ENCODE measurements around the gene RAB3D.

RAB3D gene

GRCh38 chr19:11377756-11378155 lies 38.3 kb upstream of the RAB3D start:
- no peak overlapping the region for H3K4me3 ChIP-seq (ENCODE audit: low read depth in 1 of 2, low read length in 1 of 2)
- TF ChIP-seq, protein P1, sequence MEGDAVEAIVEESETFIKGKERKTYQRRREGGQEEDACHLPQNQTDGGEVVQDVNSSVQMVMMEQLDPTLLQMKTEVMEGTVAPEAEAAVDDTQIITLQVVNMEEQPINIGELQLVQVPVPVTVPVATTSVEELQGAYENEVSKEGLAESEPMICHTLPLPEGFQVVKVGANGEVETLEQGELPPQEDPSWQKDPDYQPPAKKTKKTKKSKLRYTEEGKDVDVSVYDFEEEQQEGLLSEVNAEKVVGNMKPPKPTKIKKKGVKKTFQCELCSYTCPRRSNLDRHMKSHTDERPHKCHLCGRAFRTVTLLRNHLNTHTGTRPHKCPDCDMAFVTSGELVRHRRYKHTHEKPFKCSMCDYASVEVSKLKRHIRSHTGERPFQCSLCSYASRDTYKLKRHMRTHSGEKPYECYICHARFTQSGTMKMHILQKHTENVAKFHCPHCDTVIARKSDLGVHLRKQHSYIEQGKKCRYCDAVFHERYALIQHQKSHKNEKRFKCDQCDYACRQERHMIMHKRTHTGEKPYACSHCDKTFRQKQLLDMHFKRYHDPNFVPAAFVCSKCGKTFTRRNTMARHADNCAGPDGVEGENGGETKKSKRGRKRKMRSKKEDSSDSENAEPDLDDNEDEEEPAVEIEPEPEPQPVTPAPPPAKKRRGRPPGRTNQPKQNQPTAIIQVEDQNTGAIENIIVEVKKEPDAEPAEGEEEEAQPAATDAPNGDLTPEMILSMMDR (IDR thresholded peaks at IDR 0.05): no peak
- H3K36me3 ChIP-seq: peaks cover 15% of the 10 kb centered on the region
- H3K27me3 ChIP-seq: no peaks in the 10 kb centered on the region
- H3K27ac ChIP-seq: peak overlapping the region; percentile 95
- peaks cover 81 to 87% of the 10 kb centered on the region in 2 experiments for H3K4me1 ChIP-seq (ENCODE audit: control insufficient read depth in 1 of 2, insufficient read depth in 1 of 2, low read depth in 1 of 2, low read length in 1 of 2)
- no peaks in the 10 kb centered on the region for H3K9me3 ChIP-seq

DNA sequence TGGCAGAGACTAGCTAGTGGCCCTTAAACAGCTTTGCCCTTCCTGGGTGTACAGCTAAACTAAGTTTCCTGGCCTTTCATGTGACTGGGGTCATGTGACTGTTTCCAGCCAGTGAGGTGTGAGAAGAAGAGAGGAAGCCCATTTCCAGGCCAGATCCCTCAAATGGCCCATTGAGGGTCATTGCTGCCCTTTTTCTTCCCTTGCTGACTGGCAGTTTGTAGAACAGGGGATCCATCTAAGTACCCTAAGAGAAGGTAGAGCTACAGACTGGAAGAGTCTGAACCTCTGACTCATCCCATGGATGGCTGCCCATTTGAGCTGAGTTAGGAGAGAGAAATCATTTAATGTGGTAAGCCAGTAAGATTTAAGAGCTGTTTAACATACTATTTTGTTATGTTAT lies 37.8 kb upstream of the RAB3D start:
- Histone ChIP-seq H3K36me3 (peaks cover 15% of the 10 kb centered on the region), H3K27ac (peak overlapping the region; percentile 95), H3K27me3 (no peaks in the 10 kb centered on the region), H3K4me3 (ENCODE audit: low read depth in 1 of 2, low read length in 1 of 2) (peak overlapping the region; percentile 84 to 93), H3K4me1 (ENCODE audit: control insufficient read depth in 1 of 2, insufficient read depth in 1 of 2, low read depth in 1 of 2, low read length in 1 of 2) (peaks cover 76 to 82% of the 10 kb centered on the region in 2 experiments), H3K9me3 (no peaks in the 10 kb centered on the region)
- TF ChIP-seq, protein P1 (IDR thresholded peaks at IDR 0.05): no peak

GRCh38 chr19:11375143-11375948 lies 35.9 kb upstream of the RAB3D start:
- peak overlapping the region; percentile 84 to 93 for H3K4me3 ChIP-seq (ENCODE audit: low read depth in 1 of 2, low read length in 1 of 2)
- H3K36me3 ChIP-seq: peaks cover 15% of the 10 kb centered on the region
- peaks cover 58 to 67% of the 10 kb centered on the region in 2 experiments for H3K4me1 ChIP-seq (ENCODE audit: control insufficient read depth in 1 of 2, insufficient read depth in 1 of 2, low read depth in 1 of 2, low read length in 1 of 2)
- H3K27ac ChIP-seq: peak overlapping the region; percentile 95
- no peaks in the 10 kb centered on the region for H3K9me3 ChIP-seq
- H3K27me3 ChIP-seq: no peaks in the 10 kb centered on the region
- TF ChIP-seq, protein P1 (IDR thresholded peaks at IDR 0.05): no peak

- Histone ChIP-seq H3K27me3 (no peaks in the 10 kb centered on the region), H3K36me3 (peaks cover 15% of the 10 kb centered on the region), H3K9me3 (no peaks in the 10 kb centered on the region), H3K27ac (peak within 1 kb of the TSS; percentile 95), H3K4me3 (ENCODE audit: low read depth in 1 of 2, low read length in 1 of 2) (peak within 1 kb of the TSS; percentile 84 to 93), H3K4me1 (ENCODE audit: control insufficient read depth in 1 of 2, insufficient read depth in 1 of 2, low read depth in 1 of 2, low read length in 1 of 2) (peaks cover 51 to 59% of the 10 kb centered on the region in 2 experiments)
- TF ChIP-seq, protein P1 (IDR thresholded peaks at IDR 0.05): no peak
These were observed 35.1 kb upstream of the RAB3D start, which contains the start of gene SWSAP1 for GRCh38 chr19:11374433-11375142. Gene SWSAP1, plus strand, starts transcription at chr19:11374666. Its CDS starts 15 bp downstream, at chr19:11374681.

DNA sequence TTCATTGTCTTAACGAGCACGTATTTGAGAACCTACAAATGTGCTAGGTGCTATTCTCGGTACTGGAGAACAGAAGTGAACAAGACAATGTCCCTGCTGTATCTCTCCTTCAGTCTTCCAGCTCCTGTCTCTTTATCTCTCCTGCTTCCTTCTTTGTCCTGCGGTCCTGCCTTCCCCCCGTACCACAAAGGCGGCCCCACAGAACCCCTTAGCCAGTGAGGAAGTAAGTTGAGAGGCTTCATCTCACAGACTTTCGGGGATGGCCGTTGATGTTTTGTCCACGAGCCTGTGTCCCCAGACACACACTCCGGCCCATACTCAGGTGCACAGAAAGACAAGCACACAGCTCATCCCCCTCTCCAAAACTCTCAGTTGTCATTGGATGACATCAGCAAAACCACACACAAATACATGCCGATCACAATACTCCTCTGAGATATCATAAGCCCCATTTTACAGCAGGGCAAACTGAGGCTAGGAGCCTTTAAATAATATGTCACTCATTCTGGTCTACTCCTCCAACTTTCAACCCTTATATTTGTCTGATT lies 34.5 kb upstream of the RAB3D start:
- peak overlapping the region; percentile 95 for H3K27ac ChIP-seq
- peaks cover 15% of the 10 kb centered on the region for H3K36me3 ChIP-seq
- no peaks in the 10 kb centered on the region for H3K9me3 ChIP-seq
- H3K4me3 ChIP-seq (ENCODE audit: low read depth in 1 of 2, low read length in 1 of 2): peak overlapping the region; percentile 84 to 93
- H3K4me1 ChIP-seq (ENCODE audit: control insufficient read depth in 1 of 2, insufficient read depth in 1 of 2, low read depth in 1 of 2, low read length in 1 of 2): peaks cover 50 to 53% of the 10 kb centered on the region in 2 experiments
- TF ChIP-seq, protein P1 (IDR thresholded peaks at IDR 0.05): no peak
- H3K27me3 ChIP-seq: no peaks in the 10 kb centered on the region
